T-helper 2 cell treated with Interferon-gamma antibody and Interleukin-4, amounts not matched to agents 5 μg/mL and 100 μg/mL, for 36 hours (primary cell): Measurements from ENCODE around the gene MGRN1.
"Not testable (repeated sequence)": the region's sequence is repeated elsewhere in the genome, so short reads cannot be mapped to it uniquely, and the experiment has no call there.

ENCODE experiments used
- DNase-seq: peaks from one replicate; pipeline ENCODE4 v3.0.0; 2021; ENCODE audit warnings: low spot score
- H3K27ac Mint-ChIP-seq: one replicate; pipeline ENCODE4 v1.8.0; 2021; ENCODE audit warnings: mild to moderate bottlenecking, mixed read lengths
- H3K27me3 Mint-ChIP-seq: one replicate; pipeline ENCODE4 v1.8.0; 2021; ENCODE audit warnings: low read depth, mixed read lengths
- H3K36me3 Mint-ChIP-seq: one replicate; pipeline ENCODE4 v1.8.0; 2021; ENCODE audit warnings: low read depth, mixed read lengths
- H3K4me1 Mint-ChIP-seq: one replicate; pipeline ENCODE4 v1.8.0; 2021; ENCODE audit warnings: low read depth, mixed read lengths
- H3K4me3 Mint-ChIP-seq: one replicate; pipeline ENCODE4 v1.8.0; 2022; ENCODE audit warnings: mild to moderate bottlenecking, moderate library complexity, mixed read lengths
- H3K9me3 Mint-ChIP-seq: one replicate; pipeline ENCODE4 v1.8.0; 2021; ENCODE audit warnings: mixed read lengths

MGRN1 gene

DNA sequence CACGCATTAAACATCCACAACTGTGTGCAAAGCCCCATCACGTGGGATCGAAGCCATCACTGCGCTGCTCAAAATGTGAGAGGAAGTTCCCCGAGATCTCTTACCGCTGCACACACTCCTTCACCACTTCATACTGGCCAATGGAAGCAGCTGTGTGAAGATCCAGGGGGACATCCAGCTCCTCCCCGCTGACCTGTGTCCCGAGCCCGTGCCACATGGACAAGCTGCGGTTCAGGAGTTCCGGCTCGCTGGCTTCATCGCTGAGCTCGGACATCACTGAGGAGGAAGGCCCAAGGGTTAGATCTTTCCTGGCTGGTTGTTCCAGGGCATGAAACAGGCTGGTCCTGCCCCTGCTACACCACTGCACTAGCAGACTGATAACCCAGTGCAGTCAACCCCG lies 105.2 kb downstream of the MGRN1 start:
- DNase-seq = no peak
- no peak overlapping the region for H3K4me3 Mint-ChIP-seq
- H3K27me3 Mint-ChIP-seq = no peaks in the 10 kb centered on the region
- peaks cover 7% of the 10 kb centered on the region for H3K4me1 Mint-ChIP-seq
- no peak overlapping the region for H3K27ac Mint-ChIP-seq
- H3K9me3 Mint-ChIP-seq = no peaks in the 10 kb centered on the region
- peaks cover 1% of the 10 kb centered on the region for H3K36me3 Mint-ChIP-seq

DNA sequence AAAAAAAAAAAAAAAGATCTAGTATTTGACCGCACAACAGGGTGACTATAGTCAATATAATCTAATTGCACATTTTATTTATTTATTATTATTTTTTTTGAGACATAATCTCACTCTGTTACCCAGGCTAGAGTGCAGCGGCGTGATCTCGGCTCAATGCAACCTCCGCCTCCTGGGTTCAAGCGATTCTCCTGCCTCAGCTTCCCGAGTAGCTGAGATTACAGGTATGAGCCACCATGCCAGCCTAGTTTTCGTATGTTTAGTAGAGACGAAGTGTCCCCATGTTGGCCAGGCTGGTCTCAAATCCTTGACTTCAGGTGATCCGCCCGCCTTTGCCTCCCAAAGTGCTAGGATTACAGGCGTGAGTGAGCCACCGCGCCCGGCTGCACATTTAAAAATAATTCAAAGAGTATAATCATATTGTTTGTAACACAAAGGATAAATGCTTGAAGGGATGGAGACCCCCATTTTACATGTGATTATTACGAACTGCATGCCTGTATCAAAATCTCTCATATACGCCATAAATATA lies 108.7 kb downstream of the MGRN1 start:
- Mint-ChIP-seq H3K36me3 (peaks cover 1% of the 10 kb centered on the region), H3K9me3 (no peaks in the 10 kb centered on the region), H3K27me3 (no peaks in the 10 kb centered on the region), H3K4me1 (peaks cover 13% of the 10 kb centered on the region), H3K27ac (peak overlapping the region; percentile 57), H3K4me3 (peak overlapping the region; percentile 86)
- DNase-seq = no peak

DNA sequence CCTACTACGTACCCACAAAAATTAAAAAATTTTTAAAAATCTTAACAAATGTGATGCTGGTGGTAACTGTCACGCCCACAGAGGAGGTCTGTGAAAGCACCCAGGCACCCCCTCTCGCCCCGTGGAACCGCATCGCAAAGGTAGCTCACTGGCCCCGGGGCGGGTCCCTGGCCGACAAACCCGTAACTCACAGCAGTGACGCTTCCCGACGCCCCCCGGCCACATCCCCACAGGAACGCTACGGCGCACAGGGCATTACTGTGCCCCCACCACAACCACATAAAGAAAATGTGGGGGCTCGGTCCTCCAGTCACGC lies 109.1 kb downstream of the MGRN1 start:
- H3K4me3 Mint-ChIP-seq = peak overlapping the region; percentile 86
- H3K9me3 Mint-ChIP-seq = no peaks in the 10 kb centered on the region
- H3K4me1 Mint-ChIP-seq = peaks cover 13% of the 10 kb centered on the region
- no peak for DNase-seq
- peak overlapping the region; percentile 62 for H3K27ac Mint-ChIP-seq
- H3K36me3 Mint-ChIP-seq = no peaks in the 10 kb centered on the region
- H3K27me3 Mint-ChIP-seq = no peaks in the 10 kb centered on the region

DNA sequence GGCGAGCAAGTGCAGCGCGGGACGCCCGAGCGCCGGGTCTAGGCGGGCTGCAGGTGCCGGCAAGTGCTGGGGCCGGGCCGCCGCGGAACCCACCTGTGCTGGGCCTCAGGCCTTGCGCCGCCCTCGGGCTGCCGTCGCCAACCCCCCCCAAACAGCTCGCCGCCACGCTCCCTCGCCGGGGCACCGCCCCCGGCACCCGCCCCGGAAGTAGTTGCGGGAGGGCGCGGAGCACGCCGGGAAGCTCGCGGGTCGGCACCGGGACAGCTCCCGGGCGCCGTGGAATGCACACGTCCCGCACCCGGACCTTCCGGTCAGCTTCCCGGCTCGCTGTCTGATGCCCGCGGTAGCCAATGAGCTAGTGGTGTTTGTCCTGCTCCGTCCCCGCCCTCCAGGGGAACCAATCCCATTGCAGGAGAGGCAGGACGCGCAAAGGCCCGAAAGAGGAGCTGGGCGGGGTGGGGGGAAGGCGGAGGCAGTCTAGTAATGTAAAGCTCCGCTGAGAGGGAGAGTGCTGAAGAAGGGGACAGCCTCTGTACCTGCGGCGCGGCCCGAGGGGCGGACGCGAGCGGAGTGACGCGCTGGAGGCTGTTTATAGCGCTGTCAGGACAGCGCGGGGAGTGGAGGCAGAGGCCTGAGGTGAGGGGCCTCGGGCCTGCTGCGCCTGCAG lies 109.6 kb downstream of the MGRN1 start, which contains the start of the genes ANKS3 and DNAAF8:
ANKS3 (minus strand) TSS at position 209 of the 667 bp plus-strand sequence. CDS start 4,122 bp downstream, outside the sequence.
DNAAF8 (plus strand) TSS at position 475 of the 667 bp plus-strand sequence. CDS start 1,978 bp downstream, outside the sequence.
- peak within 1 kb of the TSS; percentile 87 for H3K27ac Mint-ChIP-seq
- no peaks in the 10 kb centered on the region for H3K27me3 Mint-ChIP-seq
- H3K36me3 Mint-ChIP-seq = no peaks in the 10 kb centered on the region
- peak within 1 kb of the TSS; percentile 91 for H3K4me3 Mint-ChIP-seq
- no peaks in the 10 kb centered on the region for H3K9me3 Mint-ChIP-seq
- peak; percentile 86 for DNase-seq
- H3K4me1 Mint-ChIP-seq = peaks cover 13% of the 10 kb centered on the region

DNA sequence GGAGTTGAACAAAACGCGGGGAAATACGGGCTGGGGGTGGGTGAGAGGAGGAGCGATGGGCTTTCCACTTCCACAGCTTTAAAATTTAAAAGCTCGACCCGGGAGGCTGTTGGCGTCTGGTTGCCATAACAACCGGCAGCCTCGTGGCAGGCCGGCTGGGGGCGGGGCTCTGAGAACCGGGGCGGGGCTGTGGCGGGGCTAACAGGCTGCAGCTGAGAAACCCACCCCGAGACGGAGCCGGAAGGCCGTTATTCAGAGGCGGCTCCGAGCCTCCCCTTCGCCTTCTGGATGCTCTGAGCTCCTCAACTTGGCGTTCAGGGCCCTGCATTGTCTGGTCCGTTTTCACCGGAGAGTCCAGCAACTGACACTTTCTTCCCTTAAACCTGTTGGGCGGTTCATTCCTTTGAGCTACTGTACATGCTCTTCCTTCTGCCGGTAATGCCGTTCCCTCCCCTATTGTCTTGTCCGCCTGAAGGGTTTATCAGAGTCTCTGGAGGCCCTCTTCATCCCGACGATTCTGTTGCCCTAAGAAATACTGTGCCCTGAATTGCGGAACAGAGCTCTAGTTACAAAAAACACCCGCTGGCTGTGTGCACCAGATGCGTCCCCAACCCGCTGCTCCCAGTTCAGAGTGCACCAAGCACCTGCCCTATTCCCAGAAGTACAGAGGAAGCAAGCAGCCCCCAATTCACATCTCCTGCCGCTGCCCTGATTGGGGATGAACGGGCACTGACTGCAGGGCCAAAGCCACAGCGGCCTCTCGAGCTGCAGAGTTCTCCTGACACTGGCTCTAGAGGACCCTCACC lies 110.3 kb downstream of the MGRN1 start:
- peak overlapping the region; percentile 87 for H3K27ac Mint-ChIP-seq
- peak overlapping the region; percentile 91 for H3K4me3 Mint-ChIP-seq
- peaks cover 13% of the 10 kb centered on the region for H3K4me1 Mint-ChIP-seq
- H3K9me3 Mint-ChIP-seq = no peaks in the 10 kb centered on the region
- no peaks in the 10 kb centered on the region for H3K36me3 Mint-ChIP-seq
- peak; percentile 86 for DNase-seq
- no peaks in the 10 kb centered on the region for H3K27me3 Mint-ChIP-seq

DNA sequence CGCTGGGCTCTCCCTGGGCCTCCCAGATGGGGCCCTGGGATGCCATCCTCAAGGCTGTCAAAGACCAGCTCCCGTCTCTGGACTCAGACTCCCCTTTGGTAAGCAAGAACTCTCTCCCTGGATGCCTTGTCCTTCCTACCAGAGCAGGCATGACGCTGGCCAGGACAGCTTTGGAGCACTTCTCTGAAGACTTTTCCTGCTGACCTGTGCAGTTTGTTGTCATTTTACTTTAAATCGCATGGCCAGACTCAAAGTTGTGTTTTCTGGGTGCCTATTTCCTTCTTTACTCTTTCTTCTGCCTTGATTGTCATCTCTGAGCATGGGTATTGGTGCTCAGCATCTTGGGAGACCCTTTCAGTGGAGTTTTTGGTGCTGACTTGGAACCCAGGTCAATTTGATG lies 111.9 kb downstream of the MGRN1 start:
- H3K27ac Mint-ChIP-seq = no peak overlapping the region
- peaks cover 13% of the 10 kb centered on the region for H3K4me1 Mint-ChIP-seq
- H3K9me3 Mint-ChIP-seq = no peaks in the 10 kb centered on the region
- no peak overlapping the region for H3K4me3 Mint-ChIP-seq
- H3K27me3 Mint-ChIP-seq = no peaks in the 10 kb centered on the region
- DNase-seq = no peak
- H3K36me3 Mint-ChIP-seq = no peaks in the 10 kb centered on the region

DNA sequence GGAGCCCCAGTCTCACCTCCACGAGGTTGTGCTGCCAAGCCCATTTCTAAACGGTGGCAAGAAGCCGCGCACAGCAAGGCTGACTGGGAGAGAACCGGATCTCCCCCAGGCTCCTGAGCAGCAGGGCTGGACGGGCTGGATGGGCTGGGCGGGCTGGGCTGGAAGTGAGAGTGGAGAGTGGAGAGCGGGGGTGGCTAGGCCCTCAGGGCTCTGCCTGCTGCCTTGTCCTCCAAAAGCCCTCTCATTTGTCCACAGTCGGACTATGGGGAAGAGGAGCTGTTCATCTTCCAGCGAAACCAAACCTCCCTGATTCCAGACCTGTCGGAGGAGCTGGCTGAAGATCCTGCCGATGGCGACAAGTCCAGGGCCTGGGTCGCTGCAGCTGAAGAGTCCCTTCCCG lies 112.9 kb downstream of the MGRN1 start:
- no peak for DNase-seq
- Mint-ChIP-seq H3K4me3 (no peak overlapping the region), H3K4me1 (peaks cover 13% of the 10 kb centered on the region), H3K36me3 (no peaks in the 10 kb centered on the region), H3K27me3 (no peaks in the 10 kb centered on the region), H3K27ac (no peak overlapping the region), H3K9me3 (no peaks in the 10 kb centered on the region)

DNA sequence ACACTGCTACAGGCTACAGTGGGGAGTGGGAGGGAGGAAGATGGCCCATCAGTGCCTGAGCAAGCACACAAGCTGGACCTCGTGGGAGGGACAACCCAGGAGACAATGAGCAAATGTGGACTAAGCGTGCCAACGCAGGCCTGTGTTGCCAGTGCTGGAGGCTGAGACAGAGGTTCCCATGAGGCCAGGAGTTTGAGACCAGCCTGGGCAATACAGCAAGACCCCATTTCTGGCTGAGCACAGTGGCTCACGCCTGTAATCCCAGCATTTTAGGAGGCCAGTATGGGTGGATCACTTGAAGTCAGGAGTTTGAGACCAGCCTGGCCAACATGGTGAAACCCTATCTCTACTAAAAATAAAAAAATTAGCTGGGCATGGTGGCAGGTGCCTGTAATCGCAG lies 113.7 kb downstream of the MGRN1 start:
- H3K27me3 Mint-ChIP-seq, H3K36me3 Mint-ChIP-seq, H3K4me3 Mint-ChIP-seq, H3K27ac Mint-ChIP-seq, DNase-seq, H3K9me3 Mint-ChIP-seq, H3K4me1 Mint-ChIP-seq: not testable (repeated sequence)
